HG02571 (cell line): ENCODE results near the gene RB1.

Experiments
- ATAC-seq: cut with Tn5 transposase; IDR thresholded peaks from one replicate; pipeline ENCODE4 v1.9.1; 2021; ENCODE audit warnings: mild to moderate bottlenecking, moderate library complexity; ENCODE audit not compliant: unreplicated experiment

The RB1 gene

GRCh38 chr13:48526286-48526685 lies 222.7 kb downstream of the RB1 start:
- no peak for ATAC-seq

DNA sequence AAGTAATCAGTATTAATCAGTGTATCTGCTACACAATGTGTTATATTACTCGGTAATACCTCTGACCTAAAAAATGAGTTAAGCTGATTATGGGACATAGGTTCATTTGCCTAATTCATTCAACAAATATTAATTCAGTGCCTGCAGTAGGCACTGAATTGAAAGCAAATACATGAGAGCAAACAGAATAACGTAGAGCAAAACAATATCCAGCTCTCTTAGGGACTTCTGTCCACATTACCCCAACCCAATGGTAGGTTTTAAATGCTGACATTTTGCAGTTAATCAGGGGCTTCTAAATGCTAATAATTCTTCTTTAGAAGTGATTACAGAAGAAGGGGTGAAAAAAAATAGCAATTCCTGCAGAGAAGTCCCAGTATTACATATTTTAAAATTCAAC lies 224.4 kb downstream of the RB1 start:
- ATAC-seq: no peak

DNA sequence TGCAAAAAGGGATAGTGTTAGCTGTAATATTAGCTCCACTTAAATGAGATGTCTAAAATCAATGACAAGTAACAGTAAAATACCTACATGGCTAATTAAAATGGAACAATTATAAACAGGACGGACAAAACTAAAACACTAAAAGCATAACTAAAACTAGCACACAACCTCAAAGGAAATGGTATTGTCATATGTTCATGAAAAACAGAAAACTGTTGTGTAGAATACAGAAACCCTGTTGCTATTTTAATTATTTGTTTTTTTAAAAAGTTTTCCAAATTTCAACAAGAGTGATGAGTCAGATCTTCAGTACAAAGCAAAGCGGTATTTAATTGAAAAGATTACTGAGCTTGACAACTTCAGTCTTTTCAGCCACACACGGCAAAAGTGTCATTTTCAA lies 225.2 kb downstream of the RB1 start:
- no peak for ATAC-seq

DNA sequence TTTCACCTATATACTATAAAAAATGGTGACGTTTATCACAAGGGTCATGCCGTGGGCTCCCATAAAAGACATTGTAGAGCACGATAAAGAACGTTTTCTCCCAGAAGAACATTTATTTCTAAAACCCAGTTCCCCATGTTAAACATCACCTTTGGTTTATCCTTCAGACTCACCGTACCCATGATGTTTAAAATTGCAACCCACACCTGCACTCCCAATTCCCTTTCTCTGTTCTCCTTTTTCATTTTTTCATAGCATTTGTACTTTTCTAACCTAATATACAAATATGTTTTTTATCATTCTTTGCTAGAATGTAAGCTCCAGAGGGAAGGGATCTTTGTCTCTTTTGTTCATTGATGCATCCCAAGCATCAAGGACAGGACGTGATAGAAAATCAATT lies 227.3 kb downstream of the RB1 start:
- ATAC-seq: no peak
